Right lobe of liver (tissue), 4 donors: ENCODE measurements around the gene CIB2.

Experiments used
- CTCF ChIP-seq, 4 donors: fragments of 200-600 bp in 3 of 4; fragments of 450-650 bp in 1 of 4; IDR thresholded peaks; one replicate each; pipeline versions ENCODE4 v1.5.1 to v1.8.0; 2016 to 2022; ENCODE audit warnings: antibody characterized with exemption in 4 of 4, mild to moderate bottlenecking in 2 of 4
- POLR2A ChIP-seq: fragments of 450-650 bp; IDR thresholded peaks from one replicate; pipeline ENCODE4 v1.6.1; 2017; ENCODE audit warnings: antibody characterized with exemption, mild to moderate bottlenecking
- donor health status: DM: no; HTN: no; CAD: no.
- donor health status: DM: no; HTN: no; CAD: no.
- donor health status: DM: no; HTN: yes; CAD: no.

DNA sequence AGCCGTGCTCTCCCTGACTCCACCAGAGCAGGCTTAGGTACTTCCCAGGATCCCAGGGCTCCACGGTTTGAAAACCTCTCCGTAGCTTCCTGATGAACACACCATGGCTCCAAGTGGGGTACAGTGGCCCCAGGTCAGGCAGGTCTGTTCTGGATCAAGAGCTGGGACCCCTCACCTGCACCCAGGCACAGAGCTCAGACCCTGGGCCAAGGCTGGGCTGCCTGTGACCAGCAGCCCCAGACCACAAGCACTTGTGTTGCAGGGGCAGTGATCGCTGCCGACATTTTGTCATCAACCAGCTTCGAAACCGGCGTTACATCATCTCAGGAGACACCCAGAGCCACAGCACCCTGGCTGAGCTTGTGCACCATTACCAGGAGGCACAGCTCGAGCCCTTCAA lies 33.6 kb downstream of the CIB2 start:
- no peak for TF ChIP-seq CTCF (IDR thresholded peaks at IDR 0.05)
- TF ChIP-seq POLR2A = no peak
